ENCODE data around the gene P2RY2.
A peak's percentile ranks its signal among the peaks of the same experiment; 100 is the strongest.

The P2RY2 gene
- 0 reads per million in 2 donors for total RNA-seq

GRCh38 chr11:73218106-73218829 lies at the start of gene P2RY2:
Gene P2RY2, plus strand, starts transcription at chr11:73218281. Its CDS starts 15,879 bp downstream, at chr11:73234160.
- peak in 3 of 5 experiments; percentile 7 to 37 (median 15) for DNase-seq

GRCh38 chr11:73168925-73169579 lies 49.0 kb upstream of the P2RY2 start:
- DNase-seq, result no peak

- no peak for DNase-seq
These were observed 47.9 kb upstream of the P2RY2 start for GRCh38 chr11:73170140-73170539.

- no peak for DNase-seq
These were observed 46.5 kb upstream of the P2RY2 start for GRCh38 chr11:73171436-73172161.

GRCh38 chr11:73172992-73173656 lies 45.0 kb upstream of the P2RY2 start:
- no peak for DNase-seq

- no peak for DNase-seq
These were observed 44.2 kb upstream of the P2RY2 start for GRCh38 chr11:73173755-73174494.

- DNase-seq, result no peak
These were observed 43.6 kb upstream of the P2RY2 start for GRCh38 chr11:73174495-73174791.

GRCh38 chr11:73175551-73176144 lies 42.4 kb upstream of the P2RY2 start:
- DNase-seq, result no peak

GRCh38 chr11:73176145-73176873 lies 41.8 kb upstream of the P2RY2 start:
- DNase-seq, result no peak

GRCh38 chr11:73176874-73177155 lies 41.3 kb upstream of the P2RY2 start:
- no peak for DNase-seq

- DNase-seq, result no peak
These were observed 40.7 kb upstream of the P2RY2 start for GRCh38 chr11:73177380-73177777.

GRCh38 chr11:73177778-73178539 lies 40.1 kb upstream of the P2RY2 start:
- DNase-seq, result peak; percentile 50 to 84 (median 65)

- DNase-seq, result no peak
These were observed 39.4 kb upstream of the P2RY2 start for GRCh38 chr11:73178681-73179080.

GRCh38 chr11:73182824-73183321 lies 35.2 kb upstream of the P2RY2 start:
- no peak for DNase-seq

GRCh38 chr11:73184953-73185671 lies 33.0 kb upstream of the P2RY2 start:
- DNase-seq, result peak in 3 of 5 experiments; percentile 23 to 45 (median 29)

- DNase-seq, result no peak
These were observed 32.3 kb upstream of the P2RY2 start for GRCh38 chr11:73185680-73186293.

GRCh38 chr11:73186294-73186850 lies 31.7 kb upstream of the P2RY2 start:
- no peak for DNase-seq

- DNase-seq, result no peak
These were observed 31.2 kb upstream of the P2RY2 start for GRCh38 chr11:73186886-73187285.

- no peak for DNase-seq
These were observed 30.2 kb upstream of the P2RY2 start for GRCh38 chr11:73187854-73188253.

Data from T-helper 2 cell (primary cell).